Stomach (tissue), 4 donors: ENCODE measurements around the gene FBF1.

Experiments
- CTCF ChIP-seq, 7 experiments: fragments of 450-650 bp in 4 of 7; fragments of 200-600 bp in 3 of 7; sonication (generic) in 3 of 7; IDR thresholded peaks; one replicate each; pipeline ENCODE4 v1.5.1; 2016 to 2019; ENCODE audit warnings: antibody characterized with exemption in 7 of 7, control low read depth in 2 of 7, mild to moderate bottlenecking in 1 of 7
- POLR2AphosphoS5 ChIP-seq, 3 donors: sonication (generic); formaldehyde crosslinking; IDR thresholded peaks; one replicate each; pipeline ENCODE4 v1.6.1; 2016; ENCODE audit warnings: antibody characterized with exemption in 3 of 3

DNA sequence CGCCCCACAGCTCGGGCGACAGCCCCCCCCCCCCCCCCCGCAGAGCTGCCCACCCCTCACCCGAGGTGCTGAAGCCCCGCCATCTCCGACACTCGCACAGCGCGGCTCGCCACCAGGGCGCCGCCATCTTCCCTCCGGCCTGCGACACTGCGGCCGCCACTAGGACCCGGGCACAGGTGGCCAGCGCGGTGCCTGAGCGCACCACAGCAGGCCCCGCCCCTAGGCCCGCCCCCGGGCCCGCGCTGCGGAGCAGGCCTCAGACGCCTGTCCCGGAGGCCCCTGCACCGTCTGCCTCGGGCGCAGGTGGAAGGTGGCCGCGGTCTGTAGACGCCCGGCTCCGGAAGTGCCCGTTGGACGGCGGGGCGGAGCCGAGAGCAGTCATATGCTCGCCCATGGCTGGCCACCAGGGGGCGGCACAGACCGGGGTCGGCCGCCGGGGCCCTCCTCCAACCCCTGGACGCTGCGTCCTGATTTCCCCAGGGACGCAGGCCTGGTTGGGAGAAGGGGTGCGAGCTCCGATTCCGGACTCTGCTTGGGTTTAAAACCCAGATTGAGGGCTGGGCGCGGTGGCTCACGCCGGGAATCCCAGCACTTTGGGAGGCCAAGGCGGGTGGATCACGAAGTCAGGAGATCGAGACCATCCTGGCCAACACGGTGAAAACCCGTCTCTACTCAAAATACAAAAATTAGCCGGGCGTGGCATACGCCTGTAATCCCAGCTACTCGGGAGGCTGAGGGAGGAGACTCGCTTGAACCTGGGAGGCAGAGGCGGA lies 35.9 kb downstream of the FBF1 start, which contains the start of gene MRPL38:
- TF ChIP-seq CTCF (IDR thresholded peaks at IDR 0.05) (peak in 6 of 7 experiments; percentile 90 to 100 (median 99)), POLR2AphosphoS5 (IDR thresholded peaks at IDR 0.05) (peak; percentile 83 to 92 (median 83))
